GM20431 (cell line): Measurements from ENCODE around the gene PARVB.

Source experiments
- in situ Hi-C: fragments of 300-500 bp; cut with MseI, MboI; formaldehyde crosslinking; loops from one replicate; pipeline ENCODE4 v1.15.0; 2020; ENCODE audit warnings: low sequenced_read_pairs; ENCODE audit not compliant: unreplicated experiment

Gene PARVB, protein sequence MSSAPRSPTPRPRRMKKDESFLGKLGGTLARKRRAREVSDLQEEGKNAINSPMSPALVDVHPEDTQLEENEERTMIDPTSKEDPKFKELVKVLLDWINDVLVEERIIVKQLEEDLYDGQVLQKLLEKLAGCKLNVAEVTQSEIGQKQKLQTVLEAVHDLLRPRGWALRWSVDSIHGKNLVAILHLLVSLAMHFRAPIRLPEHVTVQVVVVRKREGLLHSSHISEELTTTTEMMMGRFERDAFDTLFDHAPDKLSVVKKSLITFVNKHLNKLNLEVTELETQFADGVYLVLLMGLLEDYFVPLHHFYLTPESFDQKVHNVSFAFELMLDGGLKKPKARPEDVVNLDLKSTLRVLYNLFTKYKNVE

DNA sequence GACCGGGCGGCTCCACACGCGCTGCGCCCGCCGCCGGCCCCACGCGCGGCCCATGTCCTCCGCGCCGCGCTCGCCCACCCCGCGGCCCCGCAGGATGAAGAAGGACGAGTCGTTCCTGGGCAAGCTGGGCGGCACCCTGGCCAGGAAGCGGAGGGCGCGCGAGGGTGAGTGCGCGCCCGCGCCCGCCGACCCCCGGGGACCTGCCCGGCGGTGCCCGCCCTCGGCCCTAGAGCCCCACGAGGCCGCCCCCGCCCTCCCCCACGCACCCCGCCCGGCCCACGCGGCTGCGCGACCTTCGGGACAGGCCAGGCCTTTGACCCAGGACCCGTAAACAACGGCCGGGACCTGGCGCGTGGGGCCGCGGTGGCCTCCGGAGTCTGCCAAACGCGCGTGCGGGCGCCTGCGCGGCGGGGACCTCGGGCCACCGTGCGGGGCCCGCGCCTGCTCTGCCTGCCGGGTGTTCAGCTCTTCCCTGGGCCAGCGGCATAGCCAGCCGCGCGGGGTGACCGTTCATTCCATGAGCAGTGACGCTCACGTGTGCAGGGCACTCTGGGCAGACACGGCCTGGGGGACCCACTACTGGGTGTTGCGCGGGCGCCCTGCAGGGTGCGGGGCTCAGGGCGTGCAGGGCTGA is at the start of gene PARVB:
TSS of gene PARVB (plus strand) at position 15 of the 634 bp plus-strand sequence. CDS start at position 53, 38 bp downstream.
- in situ Hi-C loops = no loop called here

GRCh38 chr22:43975041-43975440 is 49.1 kb upstream of the PARVB start:
- in situ Hi-C loops = no loop called here

- in situ Hi-C loops = no loop called here
Observed at GRCh38 chr22:43976861-43977795, 47.0 kb upstream of the PARVB start.

GRCh38 chr22:43978558-43978957 is 45.5 kb upstream of the PARVB start:
- in situ Hi-C loops = no loop called here

- in situ Hi-C loops = no loop called here
Observed at GRCh38 chr22:43980579-43980978, 43.5 kb upstream of the PARVB start.

GRCh38 chr22:43980996-43981395 is 43.1 kb upstream of the PARVB start:
- in situ Hi-C loops = no loop called here

DNA sequence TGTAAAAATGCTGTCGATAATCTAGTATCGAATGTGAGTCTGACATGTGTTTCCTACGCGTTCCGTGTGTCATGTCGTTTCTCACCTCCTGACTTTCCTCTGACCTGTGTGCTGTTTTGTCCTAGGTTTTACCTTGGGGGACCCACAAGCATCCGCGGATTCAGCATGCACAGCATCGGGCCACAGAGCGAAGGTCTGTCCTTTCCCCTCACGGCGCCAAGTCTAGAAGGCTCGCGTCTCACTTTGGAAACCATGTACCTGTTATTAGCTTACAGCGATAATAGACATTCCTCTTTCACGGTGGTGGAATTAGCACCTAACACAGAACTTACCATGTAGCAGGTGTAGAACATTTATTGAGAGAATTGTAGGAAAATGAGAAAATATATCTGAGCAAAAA is 40.3 kb upstream of the PARVB start:
- in situ Hi-C loops = no loop called here

DNA sequence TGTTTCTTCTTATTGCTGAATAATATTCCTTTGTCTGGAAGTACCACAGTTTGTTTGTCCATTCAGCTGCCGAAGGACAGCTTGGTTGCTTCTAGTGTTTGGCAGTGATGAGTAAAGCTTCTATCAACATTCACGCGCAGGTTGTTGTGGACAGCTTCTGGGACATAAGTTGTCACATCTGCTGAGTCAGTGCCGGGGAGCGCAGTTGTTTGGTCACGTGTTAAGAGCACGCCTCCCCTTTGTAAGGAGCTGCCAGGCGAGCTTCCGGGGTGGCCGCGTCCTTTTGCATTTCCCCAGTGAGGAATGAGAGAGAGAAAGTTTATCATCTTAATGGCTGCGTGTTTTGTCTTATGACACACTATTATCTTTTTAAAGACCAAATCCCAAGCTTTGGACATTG is 38.6 kb upstream of the PARVB start:
- in situ Hi-C loops = no loop called here

- in situ Hi-C loops = no loop called here
Observed at GRCh38 chr22:43988116-43988820, 35.8 kb upstream of the PARVB start.

- in situ Hi-C loops = no loop called here
Observed at GRCh38 chr22:43988960-43989359, 35.1 kb upstream of the PARVB start.

- in situ Hi-C loops = loop anchor here (5.0 to 10.0 kb wide), 2 partner anchors 97 to 635 kb away; no protein-coding TSS in a partner anchor
Observed at GRCh38 chr22:43990044-43990443, 34.1 kb upstream of the PARVB start.

- in situ Hi-C loops = loop anchor here (5.0 to 10.0 kb wide), 2 partner anchors 96 to 633 kb away; no protein-coding TSS in a partner anchor
Observed at GRCh38 chr22:43991316-43992020, 32.6 kb upstream of the PARVB start.

- in situ Hi-C loops = loop anchor here (5.0 to 10.0 kb wide), 2 partner anchors 95 to 632 kb away; no protein-coding TSS in a partner anchor
Observed at GRCh38 chr22:43992331-43992821, 31.7 kb upstream of the PARVB start.

- in situ Hi-C loops = loop anchor here (5.0 to 10.0 kb wide), 2 partner anchors 94 to 632 kb away; no protein-coding TSS in a partner anchor
Observed at GRCh38 chr22:43993072-43993760, 30.9 kb upstream of the PARVB start.

GRCh38 chr22:43994006-43994405 is 30.1 kb upstream of the PARVB start:
- in situ Hi-C loops = loop anchor here (5.0 to 10.0 kb wide), 2 partner anchors 93 to 631 kb away; no protein-coding TSS in a partner anchor

DNA sequence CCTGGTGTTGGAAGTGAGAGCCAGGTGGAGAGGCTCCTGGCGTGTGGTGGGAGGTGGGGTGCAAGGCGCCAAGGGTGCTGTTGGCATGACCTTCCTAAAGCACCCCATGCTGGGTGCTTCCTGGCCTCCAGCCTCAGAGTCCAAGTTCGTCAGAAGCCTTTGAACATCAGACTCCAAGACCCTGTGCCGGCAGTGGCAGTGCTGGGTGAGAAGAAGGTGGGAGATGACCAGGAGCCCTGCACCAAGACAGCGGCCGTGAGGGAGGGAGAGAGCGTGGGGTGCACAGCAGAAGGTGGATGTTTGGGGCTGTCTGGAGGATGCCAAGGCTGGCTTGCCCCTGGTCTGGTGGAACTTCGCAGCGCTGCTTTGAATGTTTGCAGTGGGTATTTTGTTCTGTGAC is 29.7 kb upstream of the PARVB start:
- in situ Hi-C loops = loop anchor here (5.0 to 10.0 kb wide), 2 partner anchors 93 to 630 kb away; no protein-coding TSS in a partner anchor

DNA sequence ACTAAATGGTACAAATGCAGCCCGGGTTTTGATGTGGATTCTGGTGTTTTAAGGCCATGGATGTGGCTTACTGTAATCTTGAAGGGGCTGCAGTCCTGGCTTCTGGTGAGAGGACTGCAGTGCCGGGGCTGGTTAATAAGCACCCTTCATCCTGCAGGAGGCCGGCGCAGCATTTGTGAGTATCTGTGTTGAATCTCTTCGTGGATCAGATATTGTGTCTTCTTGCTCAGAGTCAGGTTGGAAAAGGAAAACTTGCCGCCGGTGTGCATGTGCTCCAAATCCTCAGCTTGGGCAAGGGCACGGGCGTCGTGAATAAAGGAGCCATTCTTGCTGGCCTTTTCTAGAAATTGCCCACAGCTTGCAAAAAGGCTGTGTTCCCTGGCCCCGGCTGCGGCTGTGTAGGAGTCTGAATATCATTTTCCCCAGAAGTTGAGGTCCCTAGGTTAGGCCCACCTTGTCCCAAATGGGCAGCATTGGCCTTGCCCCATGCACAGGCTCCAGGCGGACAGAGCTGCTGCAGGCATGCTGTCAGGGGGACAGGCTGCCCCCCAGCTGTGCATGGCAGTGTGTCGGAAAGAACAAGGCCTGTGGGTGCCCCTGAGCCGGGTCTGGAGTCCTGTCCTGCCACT is 28.9 kb upstream of the PARVB start:
- in situ Hi-C loops = loop anchor here (10.0 kb wide), 1 partner anchor 630 kb away; no protein-coding TSS in a partner anchor

GRCh38 chr22:43995798-43996169 is 28.3 kb upstream of the PARVB start:
- in situ Hi-C loops = loop anchor here (10.0 kb wide), 1 partner anchor 629 kb away; no protein-coding TSS in a partner anchor
